HepG2 (cell line): Measurements from ENCODE around the gene ANKRD6. TPM values are rescaled to one million over a fixed set of nuclear protein-coding genes. Genes with fewer than 3 reads are reported as not detected.

Experiments
- AKNA ChIP-seq: sonication (generic); formaldehyde crosslinking; IDR thresholded peaks from 2 replicates; pipeline ENCODE4 v1.4.0; 2020; ENCODE audit warnings: missing genetic modification reagents, borderline replicate concordance
- CBX2 ChIP-seq, 2 experiments: fragments of 200-600 bp in 1 of 2; sonication (generic); formaldehyde crosslinking in 1 of 2; IDR thresholded peaks; 2 replicates each; pipeline versions ENCODE4 v1.7.0 to v1.8.1; 2018 to 2022; ENCODE audit warnings: low read depth in 2 of 2, low read length in 1 of 2, mild to moderate bottlenecking in 1 of 2, missing genetic modification reagents in 1 of 2
- KIAA2018 ChIP-seq: sonication (generic); formaldehyde crosslinking; IDR thresholded peaks from 2 replicates; pipeline ENCODE4 v1.5.0; 2020; ENCODE audit warnings: mild to moderate bottlenecking, missing genetic modification reagents, borderline replicate concordance
- ZBTB20 ChIP-seq: sonication (generic); formaldehyde crosslinking; IDR thresholded peaks from 2 replicates; pipeline ENCODE4 v1.8.1; 2023; ENCODE audit warnings: missing genetic modification reagents, low read depth, mild to moderate bottlenecking, borderline replicate concordance
- ZNF318 ChIP-seq: sonication (generic); formaldehyde crosslinking; IDR thresholded peaks from 2 replicates; pipeline ENCODE4 v1.4.0; 2020; ENCODE audit warnings: mild to moderate bottlenecking, missing genetic modification reagents
- ZSCAN21 ChIP-seq: sonication (generic); formaldehyde crosslinking; IDR thresholded peaks from 2 replicates; pipeline ENCODE4 v1.8.0; 2022; ENCODE audit warnings: mild to moderate bottlenecking, missing genetic modification reagents, moderate library complexity, borderline replicate concordance
- polyA plus RNA-seq, 8 experiments: library from polyadenylated mRNA; depleted of rRNA in 3 of 8; stranded (reverse) in 7 of 8; unstranded in 1 of 8; fragments of >200 nt; fragmentation: Illumina TruSeq in 4 of 8; extraction: Trizol in 4 of 8; gene quantifications; 2 replicates each; pipeline versions ENCODE4 v1.2.1 to v1.2.3, GENCODE V29; 2011 to 2016; ENCODE audit warnings: low read depth in 4 of 8, missing spikeins in 1 of 8, mixed read lengths in 1 of 8; ENCODE audit not compliant: insufficient read depth in 1 of 8
- total RNA-seq, 5 experiments: library from RNA; depleted of rRNA; stranded (reverse); fragments of >200 nt; fragmentation: Illumina TruSeq; extraction: Trizol; gene quantifications; 2 replicates each; pipeline ENCODE4 v1.2.3, GENCODE V29; 2016; ENCODE audit warnings: low read depth in 1 of 5

Gene ANKRD6
- total and polyA plus RNA-seq, 2 of the 13 experiments (the other 11 are each of a cell fraction or from before 2014, with no cell fraction given) = 0.18 to 0.36 TPM

- TF ChIP-seq AKNA (CRISPR knock-in tag) (no peak), ZNF318 (CRISPR knock-in tag) (no peak), ZBTB20 (no peak), CBX2 (IDR thresholded peaks at IDR 0.05; ENCODE audit: low read depth, low read length) (no peak), CBX2 (CRISPR knock-in tag; IDR thresholded peaks at IDR 0.05; ENCODE audit: low read depth) (no peak), ZSCAN21 (CRISPR knock-in tag) (no peak), KIAA2018 (CRISPR knock-in tag) (no peak)
These were observed 205.0 kb downstream of the ANKRD6 start (continued) for GRCh38 chr6:89637960-89638319.
